ENCODE data around the gene UBA52. TPM values are rescaled to one million over a fixed set of nuclear protein-coding genes. Genes with fewer than 3 reads are reported as not detected.
A peak's percentile ranks its signal among the peaks of the same experiment; 100 is the strongest.

UBA52 gene
- total and polyA plus RNA-seq, 11 donors = 336 to 944 (median 716) TPM

DNA sequence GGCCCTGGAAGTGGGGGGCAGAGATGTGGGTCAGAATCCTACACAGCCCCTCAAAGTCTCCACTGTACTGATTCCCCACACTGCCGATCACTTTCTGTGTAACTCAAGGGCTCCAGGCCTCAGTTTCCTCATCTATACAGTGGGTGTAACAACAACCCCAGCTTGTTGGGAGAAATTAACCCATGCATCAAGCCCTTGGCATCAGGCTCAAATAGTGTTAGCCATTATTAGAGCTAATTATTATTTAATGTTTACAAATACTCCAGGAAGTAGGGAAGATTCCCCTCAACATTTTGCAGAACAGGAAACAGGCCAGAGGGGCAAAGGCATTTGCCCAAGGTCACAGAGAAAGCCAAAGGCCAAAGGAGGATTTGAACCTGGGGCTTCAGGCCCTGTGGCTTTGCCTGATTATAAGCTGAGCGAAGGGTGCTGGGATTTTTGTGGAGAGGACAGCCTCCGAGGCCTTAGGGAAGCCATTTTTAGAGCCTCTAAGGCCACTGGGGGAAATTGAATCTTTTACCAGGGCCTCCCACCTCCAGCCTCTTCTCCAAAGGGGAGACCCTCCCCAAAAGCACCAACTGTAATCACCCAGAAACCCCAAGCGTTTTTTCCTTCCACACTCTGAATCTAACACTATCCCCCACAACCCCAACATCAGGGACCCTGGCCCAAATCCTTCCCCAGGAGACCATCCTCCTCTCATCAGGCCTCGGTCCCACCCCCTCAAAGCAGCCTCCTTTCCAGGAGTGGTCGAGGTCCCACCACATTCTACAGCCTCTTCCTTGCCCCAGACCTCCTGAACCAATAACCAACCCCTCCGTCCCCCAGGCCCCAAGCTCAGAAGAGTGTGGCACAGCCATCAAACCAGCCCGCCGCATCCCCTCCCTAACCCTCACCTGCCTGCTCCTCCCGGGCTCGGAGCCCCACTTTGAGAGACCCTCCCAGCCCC lies 29.4 kb upstream of the UBA52 start:
- TF ChIP-seq CTCF (IDR thresholded peaks at IDR 0.05) = no peak
- no peak for TF ChIP-seq POLR2A (IDR thresholded peaks at IDR 0.05)
- peak overlapping the region; percentile 46 to 95 (median 69) for H3K4me3 ChIP-seq
- no peaks in the 10 kb centered on the region for H3K9me3 ChIP-seq
- DNase-seq = no peak
- WGBS, 4 donors = 20 to 28% (median 24%) methylated on average over 10 to 11 of the region's 11 CpGs
- intact Hi-C loops (cut with DNase I) = no loop called here
- ATAC-seq = peak in 1 of 4 donors; percentile 3
- H3K4me1 ChIP-seq = peaks cover 0 to 22% (median 15%) of the 10 kb centered on the region in 12 donors
- peak overlapping the region; percentile 50 to 94 (median 81) for H3K27ac ChIP-seq
- H3K27me3 ChIP-seq = no peaks in the 10 kb centered on the region
- peaks cover 0 to 45% (median 38%) of the 10 kb centered on the region in 9 donors for H3K36me3 ChIP-seq

GRCh38 chr19:18542941-18543813 lies 28.5 kb upstream of the UBA52 start, which contains the start of gene FKBP8:
Gene FKBP8 (minus strand): TSS chr19:18543573. CDS start chr19:18541970, 1,603 bp downstream.
- H3K27me3 ChIP-seq = no peaks in the 10 kb centered on the region
- peaks cover 0 to 22% (median 15%) of the 10 kb centered on the region in 12 donors for H3K4me1 ChIP-seq
- intact Hi-C loops (cut with DNase I) = loop anchor here in 1 of 10 donors (1.0 kb wide), 1 partner anchor 14 kb away; the partner anchor contains the start of gene KXD1
- TF ChIP-seq POLR2A (IDR thresholded peaks at IDR 0.05) (no peak), CTCF (IDR thresholded peaks at IDR 0.05) (no peak)
- peak; percentile 95 to 98 (median 95) for DNase-seq
- WGBS, 4 donors = 0 to 1% (median 1%) methylated on average over 10 to 86 of the region's 86 CpGs
- ATAC-seq = peak; percentile 87 to 98 (median 98)
- H3K9me3 ChIP-seq = no peaks in the 10 kb centered on the region
- H3K36me3 ChIP-seq = peaks cover 0 to 35% (median 29%) of the 10 kb centered on the region in 9 donors
- peak within 1 kb of the TSS; percentile 73 to 94 (median 86) for H3K27ac ChIP-seq
- peak within 1 kb of the TSS; percentile 46 to 95 (median 69) for H3K4me3 ChIP-seq

DNA sequence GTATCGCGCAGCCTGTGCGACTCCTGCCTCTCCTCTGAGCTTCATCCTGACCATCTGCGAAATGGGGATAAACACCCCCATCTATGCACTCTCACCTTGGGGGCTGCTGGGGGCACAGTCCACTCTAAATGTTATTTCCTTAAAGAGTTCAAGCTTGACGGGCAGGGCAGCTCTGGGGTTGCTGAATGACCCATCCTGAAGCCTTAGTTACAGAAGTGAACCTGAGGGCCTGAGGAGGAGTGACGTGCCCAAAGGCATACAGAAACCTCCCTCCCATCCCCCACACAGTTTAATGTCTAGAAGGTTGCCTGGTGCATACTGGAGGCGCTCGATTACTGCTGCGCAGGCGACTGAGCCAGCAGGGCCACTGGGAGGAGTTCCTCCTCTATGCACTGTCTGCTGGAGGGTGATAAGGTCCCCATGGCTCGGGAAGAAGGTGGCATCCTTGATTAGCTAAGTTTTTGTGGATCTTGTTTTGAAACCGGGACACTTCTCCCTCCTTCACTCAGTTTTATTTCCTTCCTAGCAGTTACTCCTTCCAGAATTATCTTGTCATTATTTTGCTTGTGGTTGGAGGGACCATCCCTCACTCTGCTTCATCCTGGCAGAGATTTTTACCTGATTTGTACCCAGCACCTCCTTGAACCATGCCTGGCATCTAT lies 27.7 kb upstream of the UBA52 start:
- peak overlapping the region in 11 of 12 donors; percentile 75 to 94 (median 87) for H3K27ac ChIP-seq
- peaks cover 0 to 22% (median 15%) of the 10 kb centered on the region in 12 donors for H3K4me1 ChIP-seq
- 8 to 26% (median 16%) methylated on average over 6 to 12 of the region's 12 CpGs for WGBS, 4 donors
- H3K36me3 ChIP-seq = peaks cover 0 to 28% (median 24%) of the 10 kb centered on the region in 9 donors
- TF ChIP-seq POLR2A (IDR thresholded peaks at IDR 0.05) (no peak), CTCF (IDR thresholded peaks at IDR 0.05) (no peak)
- H3K4me3 ChIP-seq = peak overlapping the region; percentile 46 to 95 (median 69)
- H3K9me3 ChIP-seq = no peaks in the 10 kb centered on the region
- peak; percentile 25 to 76 (median 54) for DNase-seq
- intact Hi-C loops (cut with DNase I) = loop anchor here in 1 of 10 donors (1.0 kb wide), 1 partner anchor 13 kb away; the partner anchor contains the start of gene KXD1
- no peaks in the 10 kb centered on the region for H3K27me3 ChIP-seq
- ATAC-seq = peak in 3 of 4 donors; percentile 31 to 58 (median 43)
